ENCODE data around the gene STAB1.
A peak's percentile ranks its signal among the peaks of the same experiment; 100 is the strongest.

The STAB1 gene

GRCh38 chr3:52509753-52510328, 14.7 kb downstream of the STAB1 start:
- no peak for DNase-seq (ENCODE audit: low spot score)

- DNase-seq (ENCODE audit: low spot score) = no peak
Observed at GRCh38 chr3:52511509-52511908, 16.4 kb downstream of the STAB1 start.

GRCh38 chr3:52512105-52512504, 17.0 kb downstream of the STAB1 start:
- no peak for DNase-seq (ENCODE audit: low spot score)

GRCh38 chr3:52512727-52513126, 17.6 kb downstream of the STAB1 start:
- DNase-seq (ENCODE audit: low spot score) = no peak

- no peak for DNase-seq (ENCODE audit: low spot score)
Observed at GRCh38 chr3:52513281-52513680, 18.1 kb downstream of the STAB1 start.

GRCh38 chr3:52514576-52514975, 19.4 kb downstream of the STAB1 start:
- no peak for DNase-seq (ENCODE audit: low spot score)

GRCh38 chr3:52515192-52515591, 20.1 kb downstream of the STAB1 start:
- no peak for DNase-seq (ENCODE audit: low spot score)

- DNase-seq (ENCODE audit: low spot score) = no peak
Observed at GRCh38 chr3:52516509-52517195, 21.5 kb downstream of the STAB1 start.

- no peak for DNase-seq (ENCODE audit: low spot score)
Observed at GRCh38 chr3:52517796-52518722, 22.9 kb downstream of the STAB1 start.

- peak; percentile 70 for DNase-seq (ENCODE audit: low spot score)
Observed at GRCh38 chr3:52518723-52519444, 23.7 kb downstream of the STAB1 start.

GRCh38 chr3:52519445-52520140, 24.5 kb downstream of the STAB1 start:
- DNase-seq (ENCODE audit: low spot score) = no peak

GRCh38 chr3:52520141-52520667, 25.1 kb downstream of the STAB1 start:
- no peak for DNase-seq (ENCODE audit: low spot score)

GRCh38 chr3:52520716-52521487, 25.8 kb downstream of the STAB1 start:
- DNase-seq (ENCODE audit: low spot score) = no peak

GRCh38 chr3:52521488-52521824, 26.3 kb downstream of the STAB1 start:
- no peak for DNase-seq (ENCODE audit: low spot score)

GRCh38 chr3:52521881-52522650, 26.9 kb downstream of the STAB1 start:
- no peak for DNase-seq (ENCODE audit: low spot score)

- no peak for DNase-seq (ENCODE audit: low spot score)
Observed at GRCh38 chr3:52522651-52523251, 27.6 kb downstream of the STAB1 start.

- DNase-seq (ENCODE audit: low spot score) = no peak
Observed at GRCh38 chr3:52523386-52524257, 28.5 kb downstream of the STAB1 start.

GRCh38 chr3:52524258-52524751, 29.2 kb downstream of the STAB1 start:
- DNase-seq (ENCODE audit: low spot score) = no peak

Data from AG20443 (cell line).